RWPE1 (cell line): ENCODE data around the gene RASSF7.

ENCODE experiments used
- CTCF ChIA-PET: fragments of 350-600 bp; sonication (Branson Sonifier 250); formaldehyde crosslinking; extraction: SDS; loops from one replicate; lab custom pipeline; 2021; lab: Yijun Ruan, JAX
- POLR2A ChIA-PET: fragments of 400-600 bp; formaldehyde crosslinking; extraction: SDS; loops from one replicate; lab custom pipeline; 2020; ENCODE audit warnings: antibody characterized with exemption; ENCODE audit not compliant: low non-redundant PET; lab: Yijun Ruan, JAX
- DNase-seq: peaks from one replicate; pipeline ENCODE4 v3.0.0; 2012; ENCODE audit warnings: low spot score
- H3K27ac ChIP-seq: fragments of 450-650 bp; 2 replicates; pipeline ENCODE4 v1.5.1; 2017
- TF ChIP-seq, protein P1 (sequence below): fragments of 450-650 bp; conservative IDR thresholded peaks from 2 replicates; pipeline ENCODE4 v1.5.1; 2017; ENCODE audit warnings: low read depth, mild to moderate bottlenecking

The RASSF7 gene

GRCh38 chr11:563812-564578 lies 3.2 kb downstream of the RASSF7 start:
- H3K27ac ChIP-seq = peak overlapping the region; percentile 86
- ChIA-PET CTCF (interaction anchor here (0.6 to 1.5 kb wide), 2 partner anchors 9 to 184 kb away, joined by 3 to 12 read pairs; no protein-coding TSS in a partner anchor), POLR2A (interaction anchor here (0.6 kb wide), 1 partner anchor 9 kb away, joined by 3 read pairs; no protein-coding TSS in a partner anchor)

GRCh38 chr11:565921-566509 lies 5.2 kb downstream of the RASSF7 start:
- ChIA-PET POLR2A (interaction anchor here (0.7 kb wide), 1 partner anchor 10 kb away, joined by 3 read pairs; no protein-coding TSS in a partner anchor), CTCF (interaction anchor here (0.6 to 1.3 kb wide), 2 partner anchors 12 to 76 kb away, joined by 3 to 5 read pairs; no protein-coding TSS in a partner anchor)
- H3K27ac ChIP-seq = peak overlapping the region; percentile 86
- TF ChIP-seq, protein P1, sequence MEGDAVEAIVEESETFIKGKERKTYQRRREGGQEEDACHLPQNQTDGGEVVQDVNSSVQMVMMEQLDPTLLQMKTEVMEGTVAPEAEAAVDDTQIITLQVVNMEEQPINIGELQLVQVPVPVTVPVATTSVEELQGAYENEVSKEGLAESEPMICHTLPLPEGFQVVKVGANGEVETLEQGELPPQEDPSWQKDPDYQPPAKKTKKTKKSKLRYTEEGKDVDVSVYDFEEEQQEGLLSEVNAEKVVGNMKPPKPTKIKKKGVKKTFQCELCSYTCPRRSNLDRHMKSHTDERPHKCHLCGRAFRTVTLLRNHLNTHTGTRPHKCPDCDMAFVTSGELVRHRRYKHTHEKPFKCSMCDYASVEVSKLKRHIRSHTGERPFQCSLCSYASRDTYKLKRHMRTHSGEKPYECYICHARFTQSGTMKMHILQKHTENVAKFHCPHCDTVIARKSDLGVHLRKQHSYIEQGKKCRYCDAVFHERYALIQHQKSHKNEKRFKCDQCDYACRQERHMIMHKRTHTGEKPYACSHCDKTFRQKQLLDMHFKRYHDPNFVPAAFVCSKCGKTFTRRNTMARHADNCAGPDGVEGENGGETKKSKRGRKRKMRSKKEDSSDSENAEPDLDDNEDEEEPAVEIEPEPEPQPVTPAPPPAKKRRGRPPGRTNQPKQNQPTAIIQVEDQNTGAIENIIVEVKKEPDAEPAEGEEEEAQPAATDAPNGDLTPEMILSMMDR = no peak
- DNase-seq = no peak

More at GRCh38 chr11:563812-564578, 3.2 kb downstream of the RASSF7 start:
- TF ChIP-seq, protein P1 = no peak
- DNase-seq = no peak

DNA sequence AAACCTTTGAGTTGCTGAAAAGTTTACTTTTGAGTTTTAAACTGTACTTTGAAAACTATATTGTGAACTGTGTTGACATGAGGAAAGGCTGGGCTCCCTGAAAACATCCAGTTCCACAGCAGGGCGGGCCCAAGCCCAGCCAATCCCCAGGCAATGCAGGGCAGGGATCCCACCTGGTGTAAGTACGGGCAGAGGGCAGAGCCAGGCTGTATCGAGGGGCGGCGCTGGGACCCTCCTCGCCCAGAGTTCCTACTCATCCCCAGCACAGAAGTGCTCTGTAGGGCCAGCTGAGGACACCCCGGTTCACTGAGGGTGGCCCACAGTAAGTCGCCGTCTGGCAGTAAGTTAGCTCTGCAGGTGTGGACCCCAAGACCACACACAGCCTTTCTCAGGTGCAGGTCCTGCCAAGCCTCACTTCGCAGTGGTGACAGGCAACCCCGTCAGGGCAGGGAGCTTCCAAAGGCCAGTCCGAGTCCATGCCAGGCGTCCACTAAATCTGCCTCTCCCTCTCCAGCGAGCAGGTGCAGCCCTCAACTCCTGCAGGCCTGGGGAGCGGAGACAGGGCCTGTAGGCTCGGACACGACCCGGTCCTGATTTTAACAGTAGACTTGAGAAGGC lies 6.3 kb downstream of the RASSF7 start:
- TF ChIP-seq, protein P1 = no peak
- ChIA-PET CTCF (interaction anchor here (0.5 kb wide), 1 partner anchor 18 kb away, joined by 3 read pairs; no protein-coding TSS in a partner anchor), POLR2A (interaction anchor here (0.5 kb wide), 1 partner anchor 241 kb away, joined by 3 read pairs; no protein-coding TSS in a partner anchor)
- DNase-seq = no peak
- peak overlapping the region; percentile 86 for H3K27ac ChIP-seq

DNA sequence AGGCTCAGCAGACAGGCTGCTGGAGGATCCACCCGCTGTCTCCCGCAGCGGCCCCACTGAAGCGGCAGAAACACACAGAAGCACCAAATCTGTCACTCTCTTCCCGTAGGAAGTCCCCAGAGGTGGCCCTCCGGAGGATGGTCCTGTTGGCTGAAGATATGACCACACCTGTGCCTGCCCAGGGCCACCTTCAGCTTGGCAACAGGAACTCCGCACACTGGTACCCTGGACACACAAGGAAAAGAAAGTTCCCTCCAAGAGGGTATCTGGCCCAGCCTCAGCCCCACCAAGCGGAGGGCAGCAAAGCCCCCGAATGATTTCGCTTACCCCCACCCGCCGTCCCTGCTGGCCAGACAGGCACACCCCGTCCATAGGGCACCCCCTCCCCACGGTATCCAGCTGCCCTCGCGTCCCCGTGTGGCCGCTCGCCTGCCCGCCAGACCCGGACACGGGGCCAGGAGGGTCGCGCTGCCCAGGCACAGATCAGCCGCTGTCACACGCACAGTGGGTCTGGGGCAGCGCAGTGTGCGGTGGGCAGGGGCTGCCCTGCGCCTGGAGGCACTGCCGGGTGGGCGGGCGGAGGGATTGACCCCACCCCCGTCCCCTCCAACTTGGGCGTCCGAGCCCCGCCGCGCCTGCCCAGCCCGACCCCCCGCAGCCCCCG lies 7.0 kb downstream of the RASSF7 start:
- peak overlapping the region; percentile 86 for H3K27ac ChIP-seq
- ChIA-PET CTCF (interaction anchor here (0.5 kb wide), 1 partner anchor 19 kb away, joined by 3 read pairs; no protein-coding TSS in a partner anchor), POLR2A (interaction anchor here (0.5 kb wide), 1 partner anchor 71 kb away, joined by 5 read pairs; no protein-coding TSS in a partner anchor)
- no peak for DNase-seq
- TF ChIP-seq, protein P1 = no peak

DNA sequence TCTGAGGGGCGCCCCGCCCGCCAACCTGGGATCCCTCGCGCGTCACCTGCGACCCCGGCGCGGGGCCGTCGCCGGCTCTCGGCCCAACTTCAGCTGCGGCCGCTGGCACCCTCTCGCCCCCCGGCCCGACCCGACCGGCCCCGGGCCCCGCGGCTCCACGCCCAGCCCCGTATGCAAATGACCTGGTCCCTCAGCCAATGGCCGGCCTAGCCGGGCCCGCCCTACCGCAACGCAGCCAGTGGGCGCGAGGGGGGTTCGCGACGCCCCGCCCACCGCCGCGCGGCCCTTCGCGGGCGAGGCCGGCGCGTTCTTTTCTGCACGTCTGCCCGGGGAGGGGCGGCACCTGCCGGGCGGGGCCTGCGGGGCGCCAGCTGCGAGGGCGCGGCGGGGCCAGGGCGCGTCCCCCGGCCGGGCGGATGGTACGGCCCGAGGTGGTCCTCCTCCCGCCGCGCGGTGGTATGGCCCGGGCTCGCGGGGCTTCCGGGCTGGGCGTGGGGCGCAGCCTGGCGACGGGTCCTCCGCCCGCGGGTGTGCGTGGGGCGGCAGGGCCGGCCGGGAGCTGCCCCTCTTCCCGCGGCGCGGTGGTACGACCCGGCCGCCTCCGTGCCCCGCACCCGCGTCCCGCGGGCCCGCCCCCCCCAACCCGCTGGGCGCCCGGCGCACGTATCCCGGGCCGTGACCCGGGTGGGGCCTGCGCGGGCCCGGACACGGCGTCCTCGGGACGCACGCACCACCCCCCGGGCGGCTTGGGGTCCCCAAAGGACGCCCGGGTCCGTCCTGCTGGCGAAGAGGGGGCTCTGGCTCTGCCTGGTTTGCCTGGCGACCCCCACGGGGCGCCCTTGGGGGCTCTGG lies 7.8 kb downstream of the RASSF7 start:
- peak overlapping the region; percentile 86 for H3K27ac ChIP-seq
- TF ChIP-seq, protein P1 = no peak
- DNase-seq = peak; percentile 93
- ChIA-PET CTCF (interaction anchor here (1.0 kb wide), 1 partner anchor 14 kb away, joined by 4 read pairs; no protein-coding TSS in a partner anchor), POLR2A (interaction anchor here (0.5 kb wide), 1 partner anchor 70 kb away, joined by 5 read pairs; no protein-coding TSS in a partner anchor)
